ENCODE data around the gene CFAP251. TPM values are rescaled to one million over a fixed set of nuclear protein-coding genes. Genes with fewer than 3 reads are reported as not detected.

Gene CFAP251, protein sequence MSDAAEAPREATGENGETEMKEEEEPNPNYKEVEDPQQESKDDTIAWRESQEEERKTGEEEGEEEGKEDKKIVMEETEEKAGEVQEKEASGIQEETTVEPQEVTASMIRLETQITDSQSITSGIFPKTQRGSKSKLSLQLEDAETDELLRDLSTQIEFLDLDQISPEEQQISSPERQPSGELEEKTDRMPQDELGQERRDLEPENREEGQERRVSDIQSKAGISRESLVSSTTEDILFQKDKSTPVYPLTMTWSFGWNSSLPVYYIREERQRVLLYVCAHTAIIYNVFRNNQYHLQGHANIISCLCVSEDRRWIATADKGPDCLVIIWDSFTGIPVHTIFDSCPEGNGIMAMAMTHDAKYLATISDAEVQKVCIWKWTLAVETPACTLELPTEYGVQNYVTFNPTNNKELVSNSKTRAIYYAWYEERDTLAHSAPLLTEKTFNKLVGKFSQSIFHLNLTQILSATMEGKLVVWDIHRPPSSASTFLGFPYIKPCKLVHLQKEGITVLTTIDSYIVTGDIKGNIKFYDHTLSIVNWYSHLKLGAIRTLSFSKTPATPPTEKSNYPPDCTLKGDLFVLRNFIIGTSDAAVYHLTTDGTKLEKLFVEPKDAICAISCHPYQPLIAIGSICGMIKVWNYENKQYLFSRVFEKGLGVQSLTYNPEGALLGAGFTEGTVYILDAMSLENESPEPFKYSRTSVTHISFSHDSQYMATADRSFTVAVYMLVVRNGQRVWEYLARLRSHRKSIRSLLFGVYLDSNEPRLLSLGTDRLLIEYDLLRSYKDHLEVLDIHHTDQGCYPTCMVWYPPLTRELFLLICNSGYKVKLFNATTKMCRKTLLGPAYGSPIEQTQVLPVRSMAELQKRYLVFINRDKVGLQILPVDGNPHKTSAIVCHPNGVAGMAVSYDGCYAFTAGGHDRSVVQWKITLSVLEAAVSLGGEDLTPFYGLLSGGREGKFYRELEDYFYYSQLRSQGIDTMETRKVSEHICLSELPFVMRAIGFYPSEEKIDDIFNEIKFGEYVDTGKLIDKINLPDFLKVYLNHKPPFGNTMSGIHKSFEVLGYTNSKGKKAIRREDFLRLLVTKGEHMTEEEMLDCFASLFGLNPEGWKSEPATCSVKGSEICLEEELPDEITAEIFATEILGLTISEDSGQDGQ
- 5.9 and 8.7 TPM in 2 replicates for total RNA-seq

DNA sequence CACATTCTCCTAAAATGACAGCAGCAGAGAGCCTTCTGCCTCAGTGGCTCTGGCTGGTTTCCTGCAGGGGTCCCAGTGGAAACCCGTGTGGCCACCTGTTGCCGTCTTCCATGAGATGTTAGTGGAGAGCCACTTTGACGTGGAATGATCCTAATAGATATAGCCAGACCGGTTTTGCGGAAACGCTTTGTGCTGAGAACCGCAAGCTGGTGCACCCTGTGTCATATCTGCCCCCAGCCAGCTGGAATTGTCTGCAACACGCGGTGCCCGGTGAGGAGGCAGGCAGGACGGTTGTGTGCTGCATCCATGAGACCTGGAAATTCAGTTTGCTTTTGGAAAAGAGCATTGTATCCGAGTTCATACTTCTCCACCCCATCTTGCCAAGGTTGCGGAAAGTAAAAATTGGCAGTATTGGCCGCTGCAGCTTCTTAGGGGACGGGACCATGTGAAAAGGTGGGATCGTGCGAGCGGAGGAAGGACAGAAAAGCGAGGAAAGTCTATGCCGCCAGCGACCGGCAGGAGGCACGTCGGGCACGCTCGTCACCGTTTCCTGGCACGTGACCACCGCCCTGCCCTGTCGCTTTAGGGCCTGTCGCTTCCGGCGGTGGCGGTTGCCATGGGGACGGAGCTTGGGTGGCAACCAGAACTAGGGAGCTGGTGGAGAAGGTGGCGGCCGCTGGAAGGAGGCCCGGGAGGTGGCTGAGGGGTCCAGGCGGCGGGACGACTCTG, at the start of gene CFAP251:
TSS of gene CFAP251 (plus strand) at position 643 of the 729 bp plus-strand sequence. CDS start 2,714 bp downstream, outside the sequence.

DNA sequence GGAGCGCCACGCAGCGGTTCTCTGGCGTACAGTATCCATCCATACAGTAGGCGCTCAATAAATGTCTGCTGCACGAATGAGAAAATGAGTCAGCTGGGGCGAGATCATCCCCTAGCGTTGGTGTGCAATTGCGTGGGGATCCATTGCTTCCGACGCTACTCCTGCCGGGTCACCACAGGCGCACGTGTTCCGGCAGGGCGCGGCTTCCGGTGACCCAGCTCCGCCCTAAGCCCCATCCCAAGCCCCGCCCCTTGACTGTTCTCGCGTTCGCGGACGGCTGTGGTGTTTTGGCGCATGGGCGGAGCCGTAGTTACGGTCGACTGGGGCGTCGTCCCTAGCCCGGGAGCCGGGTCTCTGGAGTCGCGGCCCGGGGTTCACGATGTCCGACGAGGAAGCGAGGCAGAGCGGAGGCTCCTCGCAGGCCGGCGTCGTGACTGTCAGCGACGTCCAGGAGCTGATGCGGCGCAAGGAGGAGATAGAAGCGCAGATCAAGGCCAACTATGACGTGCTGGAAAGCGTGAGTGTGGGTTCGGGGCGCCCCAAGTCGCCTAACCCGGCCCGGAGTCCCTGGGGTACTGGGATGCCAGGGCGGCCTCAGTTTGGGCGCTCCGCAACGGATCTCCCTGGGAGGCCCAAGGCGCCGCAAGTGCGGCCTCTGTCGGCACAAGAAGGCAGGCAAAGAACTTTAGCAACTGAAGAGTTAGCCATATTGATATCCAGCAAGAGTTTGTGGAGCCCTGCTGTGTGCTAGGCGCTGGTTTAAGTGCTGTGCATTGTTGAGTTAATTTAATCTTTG, 29.7 kb upstream of the CFAP251 start, which contains the start of gene PSMD9:
TSS of gene PSMD9 (plus strand) at position 313 of the 796 bp plus-strand sequence. CDS start at position 380, 67 bp downstream.

DNA sequence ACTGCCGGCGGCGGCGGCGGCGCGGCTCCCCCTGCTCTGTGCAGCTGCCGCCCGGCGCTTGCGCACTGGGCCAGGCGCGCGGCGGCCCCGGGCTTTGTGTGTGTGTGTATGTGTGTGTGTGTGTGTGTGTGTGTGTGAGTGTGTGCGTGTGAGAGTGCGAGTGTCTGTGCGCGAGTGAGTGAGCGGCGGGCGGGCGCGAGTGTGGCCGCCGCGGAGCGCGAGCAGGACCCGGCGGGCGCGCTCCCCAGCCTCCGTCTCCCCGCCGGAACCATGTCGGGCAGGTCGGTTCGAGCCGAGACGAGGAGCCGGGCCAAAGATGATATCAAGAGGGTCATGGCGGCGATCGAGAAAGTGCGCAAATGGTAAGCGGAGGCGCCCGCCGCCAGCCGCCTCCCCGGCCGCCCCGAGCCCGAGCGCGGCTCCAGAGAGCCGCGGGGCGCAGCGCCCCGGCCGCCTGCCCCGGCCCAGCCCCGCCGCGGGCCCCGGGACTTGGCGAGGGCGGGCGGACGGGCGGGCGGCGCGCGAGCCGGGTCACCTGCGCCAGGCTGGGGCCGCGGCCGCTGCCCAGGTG, 103.5 kb downstream of the CFAP251 start, which contains the start of gene BCL7A:
TSS of gene BCL7A (plus strand) at position 63 of the 571 bp plus-strand sequence. CDS start at position 271, 208 bp downstream.

Small RNAs within 50 kb of the gene (small RNA-seq; reads per million reads assigned to genes)
- not detected for gene AC069503.3
- not detected for gene RF00017
- gene RNU7-170P: not detected

Other genes with a start within 250 kb of the CFAP251 start
- gene MORN3, start 248.9 kb upstream of the CFAP251 start, total RNA-seq: 1.8 and 2.4 TPM in 2 replicates
- gene TMEM120B, start 205.8 kb upstream of the CFAP251 start, total RNA-seq: 7.9 and 15.0 TPM in 2 replicates
- gene RHOF, start 124.9 kb upstream of the CFAP251 start, total RNA-seq: 9.4 and 16.6 TPM in 2 replicates
- gene SETD1B, start 114.6 kb upstream of the CFAP251 start, total RNA-seq: 7.6 and 9.0 TPM in 2 replicates
- gene HPD, start 59.7 kb upstream of the CFAP251 start, total RNA-seq: 0.39 TPM in 1 of 2 replicates, not detected in the other
- gene PSMD9, start 29.8 kb upstream of the CFAP251 start, total RNA-seq: 23.2 and 52.1 TPM in 2 replicates
- gene BCL7A, start 103.3 kb downstream of the CFAP251 start, total RNA-seq: 0.54 and 1.2 TPM in 2 replicates
- gene MLXIP, start 160.2 kb downstream of the CFAP251 start, total RNA-seq: 11.4 and 15.6 TPM in 2 replicates